HepG2 (cell line): ENCODE results near the gene ANKRD65. TPM values are rescaled to one million over a fixed set of nuclear protein-coding genes. Genes with fewer than 3 reads are reported as not detected.
A peak's percentile ranks its signal among the peaks of the same experiment; 100 is the strongest.
"Not testable (repeated sequence)": the region's sequence is repeated elsewhere in the genome, so short reads cannot be mapped to it uniquely, and the experiment has no call there.

Source experiments
- ATAC-seq: fragments of 200-7000 bp; cut with Tn5 transposase; 3 replicates; pipeline ENCODE4 v1.9.1; 2020; ENCODE audit warnings: mild to moderate bottlenecking, moderate library complexity
- BruUV-seq: library from RNA; stranded (reverse); fragments of 400-500 nt; replicated peaks from 2 replicates; lab custom pipeline; 2021; lab: Mats Ljungman, UMichigan
- CTCF ChIA-PET: fragments of 300-600 bp; formaldehyde crosslinking; extraction: SDS; loops from one replicate; lab custom pipeline; 2021; ENCODE audit warnings: low total read pairs, inconsistent platforms, low intra/inter-chr PET ratio; lab: Yijun Ruan, JAX
- POLR2A ChIA-PET: fragments of 350-600 bp; sonication (Branson Sonifier 250); formaldehyde crosslinking; loops from one replicate; lab custom pipeline; 2020; ENCODE audit warnings: antibody characterized with exemption, inconsistent platforms; lab: Yijun Ruan, JAX
- DNase-seq: peaks from one replicate; pipeline ENCODE4 v3.0.0-alpha.2; 2015; ENCODE audit warnings: low spot score
- FAIRE-seq: peaks from 3 replicates; lab custom pipeline; 2011; peaks lifted over from hg19 to GRCh38; lab: Jason Lieb, UNC
- H2AFZ ChIP-seq: one replicate; pipeline ENCODE4 v1.6.1; 2011; ENCODE audit warnings: low read length, inconsistent platforms
- H3K27ac ChIP-seq: fragments of 300-600 bp; 3 replicates; pipeline ENCODE4 v1.8.0; 2011; ENCODE audit warnings: mixed run types, mild to moderate bottlenecking, mixed read lengths, low read length, inconsistent platforms; ENCODE audit not compliant: insufficient read depth; ENCODE audit errors: extremely low read length
- H3K27me3 ChIP-seq, 2 experiments: fragments of 200-600 bp in 1 of 2; 2 replicates in 1 of 2; 3 replicates in 1 of 2; pipeline versions ENCODE4 v1.6.0 to v1.8.0; 2011; ENCODE audit warnings: low read length in 2 of 2, mild to moderate bottlenecking in 2 of 2, moderate library complexity in 2 of 2, inconsistent platforms in 1 of 2; ENCODE audit not compliant: insufficient read depth in 2 of 2, control insufficient read depth in 1 of 2
- H3K36me3 ChIP-seq, 2 experiments: fragments of 200-600 bp in 1 of 2; replicated peaks in 1 of 2; 2 replicates in 1 of 2; 3 replicates in 1 of 2; pipeline versions ENCODE4 v1.5.1 to v1.8.0; 2011; ENCODE audit warnings: low read length in 2 of 2, inconsistent platforms in 1 of 2; ENCODE audit not compliant: insufficient read depth in 2 of 2, control insufficient read depth in 1 of 2
- H3K4me1 ChIP-seq: 2 replicates; pipeline ENCODE4 v1.5.1; 2012; ENCODE audit warnings: low read length, inconsistent platforms; ENCODE audit not compliant: insufficient read depth
- H3K4me2 ChIP-seq: 2 replicates; pipeline ENCODE4 v1.6.0; 2011; ENCODE audit warnings: low read depth, low read length, inconsistent platforms
- H3K4me3 ChIP-seq, 3 experiments: fragments of 200-600 bp in 1 of 3; sonication (generic), shearing (Covaris generic) in 1 of 3; replicated peaks in 1 of 3; 2 replicates each; pipeline ENCODE4 v1.5.1; 2011 to 2016; ENCODE audit warnings: low read length in 3 of 3, inconsistent platforms in 2 of 3, low read depth in 2 of 3, mild to moderate bottlenecking in 2 of 3, control low read depth in 1 of 3, mixed read lengths in 1 of 3; ENCODE audit not compliant: insufficient read depth in 1 of 3
- H3K79me2 ChIP-seq: one replicate; pipeline ENCODE4 v1.6.1; 2011; ENCODE audit warnings: low read length, inconsistent platforms; ENCODE audit not compliant: insufficient read depth
- H3K9ac ChIP-seq: 2 replicates; pipeline ENCODE4 v1.6.0; 2011; ENCODE audit warnings: mild to moderate bottlenecking, low read depth, low read length, inconsistent platforms; ENCODE audit not compliant: insufficient read depth
- H3K9me3 ChIP-seq: 2 replicates; pipeline ENCODE4 v1.5.1; 2012; ENCODE audit warnings: mild to moderate bottlenecking, low read length
- H4K20me1 ChIP-seq: 2 replicates; pipeline ENCODE4 v1.6.0; 2011; ENCODE audit warnings: inconsistent platforms, mild to moderate bottlenecking, low read length, moderate library complexity; ENCODE audit not compliant: insufficient read depth
- ATF4 ChIP-seq, 2 experiments: fragments of 450-650 bp in 1 of 2; sonication (generic) in 1 of 2; formaldehyde crosslinking; IDR thresholded peaks; 2 replicates each; pipeline versions ENCODE4 v1.5.0 to v1.8.0; 2020 to 2022; ENCODE audit warnings: mild to moderate bottlenecking in 1 of 2, missing genetic modification reagents in 1 of 2
- KDM5A ChIP-seq: fragments of 200-600 bp; sonication (generic); IDR thresholded peaks from 2 replicates; pipeline ENCODE4 v1.7.0; 2018; ENCODE audit warnings: antibody characterized with exemption, mild to moderate bottlenecking, low read length, borderline replicate concordance
- LCORL ChIP-seq, 2 experiments: fragments of 450-650 bp in 1 of 2; sonication (generic) in 1 of 2; formaldehyde crosslinking in 1 of 2; IDR thresholded peaks; 2 replicates each; pipeline versions ENCODE4 v1.5.0 to v1.6.1; 2017 to 2020; ENCODE audit warnings: antibody characterized with exemption in 1 of 2, missing genetic modification reagents in 1 of 2
- MED13 ChIP-seq: sonication (generic); formaldehyde crosslinking; IDR thresholded peaks from 2 replicates; pipeline ENCODE4 v1.5.0; 2020; ENCODE audit warnings: missing genetic modification reagents
- STAG1 ChIP-seq: sonication (generic); formaldehyde crosslinking; IDR thresholded peaks from 2 replicates; pipeline ENCODE4 v1.4.0; 2020; ENCODE audit warnings: missing genetic modification reagents
- WGBS: methylation state at CpG from one replicate; pipeline ENCODE4 v1.1.6; 2017; ENCODE audit warnings: low lambda C conversion rate; 5-methylcytosine and 5-hydroxymethylcytosine counted together
- in situ Hi-C: cut with HindIII; loops from 2 replicates; pipeline ENCODE4 v1.10.0; 2017; ENCODE audit warnings: low pct_unique_long_range_greater_than_20kb; ENCODE audit not compliant: extremely low pct_ligation_motif_present
- intact Hi-C: fragments of 100-400 bp; cut with micrococcal nuclease; formaldehyde crosslinking; loops from one replicate; pipeline ENCODE4 v1.10.0; 2022; ENCODE audit not compliant: unreplicated experiment
- polyA plus RNA-seq, 8 experiments: library from polyadenylated mRNA; depleted of rRNA in 3 of 8; stranded (reverse) in 7 of 8; unstranded in 1 of 8; fragments of >200 nt; fragmentation: Illumina TruSeq in 4 of 8; extraction: Trizol in 4 of 8; gene quantifications; 2 replicates each; pipeline versions ENCODE4 v1.2.1 to v1.2.3, GENCODE V29; 2011 to 2016; ENCODE audit warnings: low read depth in 4 of 8, missing spikeins in 1 of 8, mixed read lengths in 1 of 8; ENCODE audit not compliant: insufficient read depth in 1 of 8
- total RNA-seq, 5 experiments: library from RNA; depleted of rRNA; stranded (reverse); fragments of >200 nt; fragmentation: Illumina TruSeq; extraction: Trizol; gene quantifications; 2 replicates each; pipeline ENCODE4 v1.2.3, GENCODE V29; 2016; ENCODE audit warnings: low read depth in 1 of 5
- TF ChIP-seq, protein P1 (sequence below): sonication (generic); formaldehyde crosslinking; IDR thresholded peaks from 2 replicates; pipeline ENCODE4 v1.4.0; 2020; ENCODE audit warnings: missing genetic modification reagents

ANKRD65 gene
- total and polyA plus RNA-seq, 2 of the 13 experiments (the other 11 are each of a cell fraction or from before 2014, with no cell fraction given), result 12.1 to 30.1 TPM

GRCh38 chr1:1421147-1421906 is at the start of gene ANKRD65 (continued):
- TF ChIP-seq STAG1 (CRISPR knock-in tag) (peak; percentile 11; the same call in 1 of the 2 replicates), ATF4 (CRISPR knock-in tag; IDR thresholded peaks at IDR 0.05) (no peak), LCORL (IDR thresholded peaks at IDR 0.05) (no peak), LCORL (CRISPR knock-in tag; IDR thresholded peaks at IDR 0.05) (peak; percentile 91), MED13 (CRISPR knock-in tag) (no peak), KDM5A (no peak)
- TF ChIP-seq, protein P1, sequence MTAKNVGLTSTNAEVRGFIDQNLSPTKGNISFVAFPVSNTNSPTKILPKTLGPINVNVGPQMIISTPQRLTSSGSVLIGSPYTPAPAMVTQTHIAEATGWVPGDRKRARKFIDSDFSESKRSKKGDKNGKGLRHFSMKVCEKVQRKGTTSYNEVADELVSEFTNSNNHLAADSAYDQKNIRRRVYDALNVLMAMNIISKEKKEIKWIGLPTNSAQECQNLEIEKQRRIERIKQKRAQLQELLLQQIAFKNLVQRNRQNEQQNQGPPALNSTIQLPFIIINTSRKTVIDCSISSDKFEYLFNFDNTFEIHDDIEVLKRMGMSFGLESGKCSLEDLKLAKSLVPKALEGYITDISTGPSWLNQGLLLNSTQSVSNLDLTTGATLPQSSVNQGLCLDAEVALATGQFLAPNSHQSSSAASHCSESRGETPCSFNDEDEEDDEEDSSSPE (CRISPR knock-in tag), result peak; percentile 24; the same call in 1 of the 2 replicates

GRCh38 chr1:1468196-1468985 is 47.3 kb upstream of the ANKRD65 start:
- POLR2A ChIA-PET, H3K9ac ChIP-seq, H3K36me3 ChIP-seq, H3K79me2 ChIP-seq, H3K4me2 ChIP-seq, H2AFZ ChIP-seq, H3K27ac ChIP-seq, H4K20me1 ChIP-seq, intact Hi-C loops, H3K27me3 ChIP-seq, ATAC-seq, BruUV-seq, FAIRE-seq, in situ Hi-C loops, H3K9me3 ChIP-seq, H3K4me3 ChIP-seq, DNase-seq, CTCF ChIA-PET: not testable (repeated sequence)
- 67% methylated on average over 21 of the region's 44 CpGs for WGBS
- H3K4me1 ChIP-seq, result peaks cover 22% of the 10 kb centered on the region
